MCF 10A (cell line): ENCODE data around the gene UBE2Q2. TPM values are rescaled to one million over a fixed set of nuclear protein-coding genes. Genes with fewer than 3 reads are reported as not detected.

Source experiments
- BruUV-seq: library from RNA; stranded (reverse); fragments of 400-500 nt; replicated peaks from 2 replicates; lab custom pipeline; 2021; lab: Mats Ljungman, UMichigan
- CTCF ChIA-PET: fragments of 300-600 bp; sonication (Branson Sonifier 250); formaldehyde crosslinking; extraction: SDS; loops from one replicate; lab custom pipeline; 2021; ENCODE audit warnings: antibody characterized with exemption, inconsistent platforms; lab: Yijun Ruan, JAX
- POLR2A ChIA-PET: fragments of 300-600, 350-650 bp; sonication (Branson Sonifier 250); formaldehyde crosslinking; extraction: SDS; loops from one replicate; lab custom pipeline; 2020; ENCODE audit warnings: antibody characterized with exemption, inconsistent platforms; lab: Yijun Ruan, JAX
- DNase-seq: peaks from one replicate; pipeline ENCODE4 v3.0.0-alpha.2; 2018; ENCODE audit not compliant: unreplicated experiment
- H3K27ac Mint-ChIP-seq: one replicate; pipeline ENCODE4 v1.8.0; 2022; ENCODE audit warnings: mild to moderate bottlenecking, low read depth, mixed read lengths; ENCODE audit not compliant: unreplicated experiment
- H3K27me3 Mint-ChIP-seq: one replicate; pipeline ENCODE4 v1.8.0; 2022; ENCODE audit warnings: mixed read lengths; ENCODE audit not compliant: insufficient read depth, unreplicated experiment
- H3K36me3 Mint-ChIP-seq: one replicate; pipeline ENCODE4 v1.8.0; 2022; ENCODE audit warnings: mild to moderate bottlenecking, moderate library complexity, mixed read lengths; ENCODE audit not compliant: insufficient read depth, unreplicated experiment
- H3K4me1 Mint-ChIP-seq: one replicate; pipeline ENCODE4 v1.8.0; 2022; ENCODE audit warnings: mixed read lengths; ENCODE audit not compliant: insufficient read depth, unreplicated experiment
- H3K4me3 Mint-ChIP-seq: one replicate; pipeline ENCODE4 v1.8.0; 2022; ENCODE audit warnings: mild to moderate bottlenecking, moderate library complexity, mixed read lengths; ENCODE audit not compliant: unreplicated experiment
- H3K9me3 Mint-ChIP-seq: one replicate; pipeline ENCODE4 v1.8.0; 2022; ENCODE audit warnings: mixed read lengths; ENCODE audit not compliant: unreplicated experiment
- intact Hi-C: fragments of 100-400 bp; cut with micrococcal nuclease; formaldehyde crosslinking; loops from 2 replicates; pipeline ENCODE4 v1.14.1; 2022
- total RNA-seq: library from RNA; stranded (reverse); gene quantifications from 2 replicates; pipeline ENCODE4 v1.2.3, GENCODE V29; 2022
- TF ChIP-seq, protein P1 (sequence below): fragments of 200-600 bp; IDR thresholded peaks from one replicate; pipeline ENCODE4 v1.8.0; 2022; ENCODE audit warnings: antibody characterized with exemption, mild to moderate bottlenecking; ENCODE audit not compliant: unreplicated experiment

The UBE2Q2 gene
- total RNA-seq, 1 experiment from 2014 or later: 28.3 TPM

GRCh38 chr15:75827691-75828090 is 15.6 kb upstream of the UBE2Q2 start:
- DNase-seq: peak; percentile 72
- Mint-ChIP-seq H3K4me1 (peaks cover 22% of the 10 kb centered on the region), H3K27me3 (no peaks in the 10 kb centered on the region), H3K9me3 (no peaks in the 10 kb centered on the region), H3K36me3 (no peaks in the 10 kb centered on the region), H3K4me3 (no peak overlapping the region), H3K27ac (no peak overlapping the region)
- ChIA-PET POLR2A (interaction anchor here (0.9 to 2.9 kb wide), 9 partner anchors 9 to 187 kb away, joined by 3 to 11 read pairs (median 7); partner anchors contain the start of genes FBXO22 and UBE2Q2), CTCF (interaction anchor here (1.1 to 1.3 kb wide), 3 partner anchors 12 to 101 kb away, joined by 4 to 5 read pairs (median 4); no protein-coding TSS in a partner anchor)
- intact Hi-C loops: no loop called here
- BruUV-seq: no TSS peak
- TF ChIP-seq, protein P1, sequence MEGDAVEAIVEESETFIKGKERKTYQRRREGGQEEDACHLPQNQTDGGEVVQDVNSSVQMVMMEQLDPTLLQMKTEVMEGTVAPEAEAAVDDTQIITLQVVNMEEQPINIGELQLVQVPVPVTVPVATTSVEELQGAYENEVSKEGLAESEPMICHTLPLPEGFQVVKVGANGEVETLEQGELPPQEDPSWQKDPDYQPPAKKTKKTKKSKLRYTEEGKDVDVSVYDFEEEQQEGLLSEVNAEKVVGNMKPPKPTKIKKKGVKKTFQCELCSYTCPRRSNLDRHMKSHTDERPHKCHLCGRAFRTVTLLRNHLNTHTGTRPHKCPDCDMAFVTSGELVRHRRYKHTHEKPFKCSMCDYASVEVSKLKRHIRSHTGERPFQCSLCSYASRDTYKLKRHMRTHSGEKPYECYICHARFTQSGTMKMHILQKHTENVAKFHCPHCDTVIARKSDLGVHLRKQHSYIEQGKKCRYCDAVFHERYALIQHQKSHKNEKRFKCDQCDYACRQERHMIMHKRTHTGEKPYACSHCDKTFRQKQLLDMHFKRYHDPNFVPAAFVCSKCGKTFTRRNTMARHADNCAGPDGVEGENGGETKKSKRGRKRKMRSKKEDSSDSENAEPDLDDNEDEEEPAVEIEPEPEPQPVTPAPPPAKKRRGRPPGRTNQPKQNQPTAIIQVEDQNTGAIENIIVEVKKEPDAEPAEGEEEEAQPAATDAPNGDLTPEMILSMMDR: no peak

- Mint-ChIP-seq H3K27me3 (no peaks in the 10 kb centered on the region), H3K27ac (no peak overlapping the region), H3K9me3 (no peaks in the 10 kb centered on the region), H3K4me3 (no peak overlapping the region), H3K36me3 (no peaks in the 10 kb centered on the region), H3K4me1 (peaks cover 22% of the 10 kb centered on the region)
- TF ChIP-seq, protein P1: no peak
- ChIA-PET CTCF (interaction anchor here (0.6 to 1.3 kb wide), 3 partner anchors 13 to 520 kb away, joined by 3 to 4 read pairs (median 3); no protein-coding TSS in a partner anchor), POLR2A (interaction anchor here (1.0 to 2.9 kb wide), 7 partner anchors 9 to 188 kb away, joined by 4 to 11 read pairs (median 7); partner anchors contain the start of genes FBXO22 and UBE2Q2)
- no peak for DNase-seq
- intact Hi-C loops: no loop called here
- no TSS peak for BruUV-seq
Observed at GRCh38 chr15:75828429-75828828, 14.8 kb upstream of the UBE2Q2 start.

DNA sequence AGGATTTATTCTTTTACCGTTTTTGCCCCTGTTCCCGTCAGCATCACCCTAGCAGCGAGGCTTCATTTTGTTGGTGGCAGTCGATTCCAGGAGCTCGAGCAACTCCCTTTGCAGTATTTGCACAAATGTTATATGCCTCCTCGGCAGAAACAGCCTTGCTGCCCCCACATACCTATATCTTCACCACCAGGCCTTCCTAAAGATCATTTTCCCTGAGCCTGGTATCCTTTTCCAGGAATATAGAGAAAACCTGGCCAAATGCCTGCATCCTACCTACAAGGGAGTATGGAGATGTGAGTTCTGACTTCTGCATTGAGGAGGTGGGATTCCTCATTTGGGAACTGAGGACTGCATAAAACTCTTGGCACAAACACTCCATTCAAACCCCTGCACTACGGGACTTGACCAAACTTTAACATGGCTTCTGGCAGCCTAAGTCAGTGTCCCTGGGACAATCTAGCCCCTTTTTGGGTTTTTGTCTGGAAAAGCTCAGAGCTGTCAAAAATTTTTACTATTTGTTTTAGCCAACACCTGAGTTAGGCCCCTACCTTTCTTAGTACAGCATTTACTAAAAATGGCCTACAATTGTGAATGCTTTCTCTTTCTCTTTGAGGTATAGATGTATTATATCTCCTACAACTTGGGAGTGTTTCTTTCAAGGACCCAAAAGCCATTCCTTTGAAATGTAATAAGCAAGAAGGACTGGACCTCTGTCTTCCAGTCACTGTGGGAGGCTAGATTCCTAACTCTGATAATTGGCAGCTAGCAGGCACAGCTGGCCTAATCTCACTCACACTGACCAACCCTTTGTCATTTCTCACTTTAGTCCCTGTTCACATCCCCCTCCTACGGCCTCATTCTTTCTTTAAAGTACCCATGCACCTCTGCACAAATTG is 12.1 kb upstream of the UBE2Q2 start:
- ChIA-PET CTCF (interaction anchor here (0.8 to 1.5 kb wide), 3 partner anchors 10 to 92 kb away, joined by 3 to 5 read pairs (median 5); no protein-coding TSS in a partner anchor), POLR2A (no interaction called here)
- TF ChIP-seq, protein P1: no peak
- Mint-ChIP-seq H3K27ac (peak overlapping the region; percentile 69), H3K36me3 (no peaks in the 10 kb centered on the region), H3K4me1 (peaks cover 16% of the 10 kb centered on the region), H3K27me3 (no peaks in the 10 kb centered on the region), H3K9me3 (no peaks in the 10 kb centered on the region), H3K4me3 (no peak overlapping the region)
- intact Hi-C loops: no loop called here
- no TSS peak for BruUV-seq
- no peak for DNase-seq

- POLR2A ChIA-PET: no interaction called here
- Mint-ChIP-seq H3K36me3 (no peaks in the 10 kb centered on the region), H3K4me1 (peaks cover 16% of the 10 kb centered on the region), H3K4me3 (no peak overlapping the region), H3K27ac (peak overlapping the region; percentile 69), H3K27me3 (no peaks in the 10 kb centered on the region), H3K9me3 (no peaks in the 10 kb centered on the region)
- CTCF ChIA-PET: interaction anchor here (0.6 to 1.5 kb wide), 4 partner anchors 9 to 97 kb away, joined by 3 to 5 read pairs (median 4); no protein-coding TSS in a partner anchor
- DNase-seq: no peak
- BruUV-seq: no TSS peak
- intact Hi-C loops: no loop called here
- TF ChIP-seq, protein P1: no peak
Observed at GRCh38 chr15:75831806-75832102, 11.5 kb upstream of the UBE2Q2 start.
